ENCODE data around the gene ANKFY1. TPM values are rescaled to one million over a fixed set of nuclear protein-coding genes. Genes with fewer than 3 reads are reported as not detected.

Gene ANKFY1
- total RNA-seq, 1 experiment from 2014 or later: 18.5 TPM

GRCh38 chr17:4234401-4234800, 29.4 kb downstream of the ANKFY1 start:
- CTCF ChIA-PET: no interaction called here
- Histone ChIP-seq H3K4me3 (ENCODE audit: low read length) (no peak overlapping the region), H4K20me1 (ENCODE audit: low read length) (no peaks in the 10 kb centered on the region), H3K36me3 (ENCODE audit: low read depth, low read length) (peaks cover 6% of the 10 kb centered on the region; the same call in 1 of the 2 replicates), H3K4me1 (ENCODE audit: insufficient read depth, low read length) (peaks cover 14% of the 10 kb centered on the region), H3K9me3 (ENCODE audit: low read length) (no peaks in the 10 kb centered on the region), H3K79me2 (ENCODE audit: low read length) (no peaks in the 10 kb centered on the region), H3K9me2 (replicated peaks; ENCODE audit: low read length) (no peaks in the 10 kb centered on the region), H3K27ac (ENCODE audit: low read length) (no peak overlapping the region), H3K9ac (ENCODE audit: low read length) (no peak overlapping the region), H2AFZ (ENCODE audit: low read length) (no peak overlapping the region), H3K27me3 (ENCODE audit: low read length) (no peaks in the 10 kb centered on the region), H3K4me2 (ENCODE audit: low read length) (no peak overlapping the region), H3F3A (ENCODE audit: low read length, unreplicated experiment) (no peaks in the 10 kb centered on the region)
- no peak for DNase-seq
- ATAC-seq: no peak
- TF ChIP-seq EZH2 (IDR thresholded peaks at IDR 0.05; ENCODE audit: low read length, unreplicated experiment) (no peak), EZH2phosphoT487 (IDR thresholded peaks at IDR 0.05; ENCODE audit: borderline replicate concordance, low read length) (no peak)
- TF ChIP-seq, protein P1, sequence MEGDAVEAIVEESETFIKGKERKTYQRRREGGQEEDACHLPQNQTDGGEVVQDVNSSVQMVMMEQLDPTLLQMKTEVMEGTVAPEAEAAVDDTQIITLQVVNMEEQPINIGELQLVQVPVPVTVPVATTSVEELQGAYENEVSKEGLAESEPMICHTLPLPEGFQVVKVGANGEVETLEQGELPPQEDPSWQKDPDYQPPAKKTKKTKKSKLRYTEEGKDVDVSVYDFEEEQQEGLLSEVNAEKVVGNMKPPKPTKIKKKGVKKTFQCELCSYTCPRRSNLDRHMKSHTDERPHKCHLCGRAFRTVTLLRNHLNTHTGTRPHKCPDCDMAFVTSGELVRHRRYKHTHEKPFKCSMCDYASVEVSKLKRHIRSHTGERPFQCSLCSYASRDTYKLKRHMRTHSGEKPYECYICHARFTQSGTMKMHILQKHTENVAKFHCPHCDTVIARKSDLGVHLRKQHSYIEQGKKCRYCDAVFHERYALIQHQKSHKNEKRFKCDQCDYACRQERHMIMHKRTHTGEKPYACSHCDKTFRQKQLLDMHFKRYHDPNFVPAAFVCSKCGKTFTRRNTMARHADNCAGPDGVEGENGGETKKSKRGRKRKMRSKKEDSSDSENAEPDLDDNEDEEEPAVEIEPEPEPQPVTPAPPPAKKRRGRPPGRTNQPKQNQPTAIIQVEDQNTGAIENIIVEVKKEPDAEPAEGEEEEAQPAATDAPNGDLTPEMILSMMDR (conservative IDR thresholded peaks at IDR 0.05; ENCODE audit: low read depth, low read length): no peak
- no TSS peak for BruUV-seq (replicated peaks)
- POLR2A ChIA-PET (ENCODE audit: unreplicated experiment): interaction anchor here (0.7 kb wide), 1 partner anchor 159 kb away, joined by 3 read pairs; no protein-coding TSS in a partner anchor
- intact Hi-C loops (cut with micrococcal nuclease): no loop called here

- no peaks in the 10 kb centered on the region for H3F3A ChIP-seq (ENCODE audit: low read length, unreplicated experiment)
- peaks cover 6% of the 10 kb centered on the region; the same call in 1 of the 2 replicates for H3K36me3 ChIP-seq (ENCODE audit: low read depth, low read length)
- H3K27ac ChIP-seq (ENCODE audit: low read length): no peak overlapping the region
- BruUV-seq (replicated peaks): no TSS peak
- ATAC-seq: no peak
- H3K79me2 ChIP-seq (ENCODE audit: low read length): no peaks in the 10 kb centered on the region
- H3K4me3 ChIP-seq (ENCODE audit: low read length): no peak overlapping the region
- H3K4me2 ChIP-seq (ENCODE audit: low read length): no peak overlapping the region
- no peak overlapping the region for H3K9ac ChIP-seq (ENCODE audit: low read length)
- no peaks in the 10 kb centered on the region for H3K27me3 ChIP-seq (ENCODE audit: low read length)
- TF ChIP-seq EZH2 (IDR thresholded peaks at IDR 0.05; ENCODE audit: low read length, unreplicated experiment) (no peak), EZH2phosphoT487 (IDR thresholded peaks at IDR 0.05; ENCODE audit: borderline replicate concordance, low read length) (no peak)
- TF ChIP-seq, protein P1 (conservative IDR thresholded peaks at IDR 0.05; ENCODE audit: low read depth, low read length): no peak
- intact Hi-C loops (cut with micrococcal nuclease): no loop called here
- no peaks in the 10 kb centered on the region for H3K9me2 ChIP-seq (replicated peaks; ENCODE audit: low read length)
- DNase-seq: no peak
- H2AFZ ChIP-seq (ENCODE audit: low read length): no peak overlapping the region
- peaks cover 14% of the 10 kb centered on the region for H3K4me1 ChIP-seq (ENCODE audit: insufficient read depth, low read length)
- no peaks in the 10 kb centered on the region for H4K20me1 ChIP-seq (ENCODE audit: low read length)
- ChIA-PET POLR2A (ENCODE audit: unreplicated experiment) (interaction anchor here (0.7 kb wide), 1 partner anchor 159 kb away, joined by 3 read pairs; no protein-coding TSS in a partner anchor), CTCF (no interaction called here)
- H3K9me3 ChIP-seq (ENCODE audit: low read length): no peaks in the 10 kb centered on the region
Measured at GRCh38 chr17:4233668-4234258, 30.0 kb downstream of the ANKFY1 start.

DNA sequence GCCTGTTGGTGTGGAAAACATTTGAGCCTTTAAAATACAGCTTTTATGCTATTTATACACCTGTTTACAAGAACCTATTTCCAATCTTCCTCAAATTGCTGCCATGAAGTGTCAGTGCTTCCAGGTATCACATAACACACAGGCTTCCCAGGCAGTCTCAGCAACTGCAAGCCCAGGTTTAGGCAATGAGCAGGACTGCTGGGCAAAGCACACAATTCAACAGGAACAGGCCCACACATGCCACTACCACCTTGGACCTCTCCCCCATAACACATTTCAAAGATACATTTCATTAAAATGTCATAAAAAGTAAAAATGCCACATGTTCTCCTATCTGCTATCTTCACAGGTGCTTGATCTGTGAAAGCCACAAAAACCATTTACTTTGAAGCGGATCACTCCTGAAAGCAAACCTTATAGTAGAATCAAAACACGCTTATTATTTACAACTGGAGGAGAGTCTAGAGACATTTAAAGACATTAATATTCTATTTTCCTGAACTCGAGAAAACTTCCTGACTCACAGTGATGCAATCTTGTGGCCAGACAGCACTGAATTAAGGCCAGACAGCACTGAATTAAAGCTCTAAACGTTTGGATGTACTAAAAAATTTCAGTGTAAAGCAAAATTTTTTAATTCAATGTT, 31.5 kb downstream of the ANKFY1 start:
- BruUV-seq (replicated peaks): no TSS peak
- no peaks in the 10 kb centered on the region for H3K9me3 ChIP-seq (ENCODE audit: low read length)
- H3K9ac ChIP-seq (ENCODE audit: low read length): no peak overlapping the region
- no peaks in the 10 kb centered on the region for H3F3A ChIP-seq (ENCODE audit: low read length, unreplicated experiment)
- no peak overlapping the region for H3K4me3 ChIP-seq (ENCODE audit: low read length)
- DNase-seq (no peak), ATAC-seq (no peak)
- H3K27me3 ChIP-seq (ENCODE audit: low read length): no peaks in the 10 kb centered on the region
- no peaks in the 10 kb centered on the region for H3K9me2 ChIP-seq (replicated peaks; ENCODE audit: low read length)
- H4K20me1 ChIP-seq (ENCODE audit: low read length): no peaks in the 10 kb centered on the region
- H3K79me2 ChIP-seq (ENCODE audit: low read length): no peaks in the 10 kb centered on the region
- TF ChIP-seq, protein P1 (conservative IDR thresholded peaks at IDR 0.05; ENCODE audit: low read depth, low read length): no peak
- TF ChIP-seq EZH2phosphoT487 (IDR thresholded peaks at IDR 0.05; ENCODE audit: borderline replicate concordance, low read length) (no peak), EZH2 (IDR thresholded peaks at IDR 0.05; ENCODE audit: low read length, unreplicated experiment) (no peak)
- H2AFZ ChIP-seq (ENCODE audit: low read length): no peak overlapping the region
- ChIA-PET POLR2A (ENCODE audit: unreplicated experiment) (no interaction called here), CTCF (no interaction called here)
- H3K4me2 ChIP-seq (ENCODE audit: low read length): no peak overlapping the region
- no peak overlapping the region for H3K27ac ChIP-seq (ENCODE audit: low read length)
- H3K4me1 ChIP-seq (ENCODE audit: insufficient read depth, low read length): peaks cover 14% of the 10 kb centered on the region
- intact Hi-C loops (cut with micrococcal nuclease): no loop called here
- peaks cover 6% of the 10 kb centered on the region for H3K36me3 ChIP-seq (ENCODE audit: low read depth, low read length)

Measured in PC-3 (cell line).